Measurements from ENCODE around the gene TSPEAR. TPM values are rescaled to one million over a fixed set of nuclear protein-coding genes. Genes with fewer than 3 reads are reported as not detected.
"Not testable (repeated sequence)": the region's sequence is repeated elsewhere in the genome, so short reads cannot be mapped to it uniquely, and the experiment has no call there.

The TSPEAR gene
- total and polyA plus RNA-seq, 10 donors, result 0.02 to 0.22 (median 0.03) TPM; not detected in 7

- Histone ChIP-seq H3K9me3 (no peaks in the 10 kb centered on the region), H3K36me3 (no peaks in the 10 kb centered on the region), H3K4me3 (no peak overlapping the region), H3K27me3 (replicated peaks in 1 of 7) (peaks cover 0 to 30% (median 0%) of the 10 kb centered on the region in 7 donors), H3K27ac (no peak overlapping the region), H3K4me1 (peaks cover 0 to 42% (median 20%) of the 10 kb centered on the region in 6 donors)
- intact Hi-C loops (cut with DNase I; ENCODE audit: low total_unique reads), result no loop called here
- TF ChIP-seq POLR2AphosphoS5 (IDR thresholded peaks at IDR 0.05) (no peak), POLR2A (IDR thresholded peaks at IDR 0.05) (no peak)
- TF ChIP-seq, protein P1, sequence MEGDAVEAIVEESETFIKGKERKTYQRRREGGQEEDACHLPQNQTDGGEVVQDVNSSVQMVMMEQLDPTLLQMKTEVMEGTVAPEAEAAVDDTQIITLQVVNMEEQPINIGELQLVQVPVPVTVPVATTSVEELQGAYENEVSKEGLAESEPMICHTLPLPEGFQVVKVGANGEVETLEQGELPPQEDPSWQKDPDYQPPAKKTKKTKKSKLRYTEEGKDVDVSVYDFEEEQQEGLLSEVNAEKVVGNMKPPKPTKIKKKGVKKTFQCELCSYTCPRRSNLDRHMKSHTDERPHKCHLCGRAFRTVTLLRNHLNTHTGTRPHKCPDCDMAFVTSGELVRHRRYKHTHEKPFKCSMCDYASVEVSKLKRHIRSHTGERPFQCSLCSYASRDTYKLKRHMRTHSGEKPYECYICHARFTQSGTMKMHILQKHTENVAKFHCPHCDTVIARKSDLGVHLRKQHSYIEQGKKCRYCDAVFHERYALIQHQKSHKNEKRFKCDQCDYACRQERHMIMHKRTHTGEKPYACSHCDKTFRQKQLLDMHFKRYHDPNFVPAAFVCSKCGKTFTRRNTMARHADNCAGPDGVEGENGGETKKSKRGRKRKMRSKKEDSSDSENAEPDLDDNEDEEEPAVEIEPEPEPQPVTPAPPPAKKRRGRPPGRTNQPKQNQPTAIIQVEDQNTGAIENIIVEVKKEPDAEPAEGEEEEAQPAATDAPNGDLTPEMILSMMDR (IDR thresholded peaks at IDR 0.05 in 8 of 11, conservative IDR thresholded peaks at IDR 0.05 in 3 of 11), result no peak
- no peak for DNase-seq
- 79 to 83% (median 81%) methylated on average over 37 to 44 of the region's 44 CpGs for WGBS, 5 donors
Observed at GRCh38 chr21:44506279-44507255, 204.8 kb downstream of the TSPEAR start.

DNA sequence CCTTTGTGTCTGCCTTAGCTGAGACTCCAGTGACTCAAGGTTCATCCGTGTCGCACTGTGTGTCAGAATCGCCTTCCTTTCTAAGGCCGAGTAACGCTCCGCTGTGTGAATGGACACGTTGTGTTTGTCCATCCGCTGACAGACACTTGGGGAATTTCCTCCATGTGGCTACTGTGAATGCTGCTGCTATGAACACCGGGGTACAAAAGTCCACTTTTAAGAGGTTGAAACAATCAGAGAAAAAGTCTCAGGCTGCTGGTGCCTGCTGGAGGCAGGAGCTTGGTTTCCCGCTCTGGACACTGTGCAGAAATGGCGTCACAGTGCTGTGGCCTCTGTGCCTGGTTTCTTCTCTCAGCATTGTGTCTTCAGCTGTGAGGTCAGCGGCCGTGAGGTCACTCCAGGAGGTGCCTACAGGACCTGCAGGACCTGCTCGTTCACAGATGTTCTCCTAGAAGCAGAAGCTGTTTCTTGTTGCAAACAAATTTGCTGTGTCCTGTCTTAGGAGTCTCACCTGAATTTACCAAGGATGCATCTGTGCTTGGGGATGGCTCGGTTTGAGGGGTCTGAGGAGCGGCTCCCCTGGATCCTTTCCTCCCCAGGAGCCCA lies 205.6 kb downstream of the TSPEAR start:
- DNase-seq, result no peak

GRCh38 chr21:44503901-44504399 lies 207.4 kb downstream of the TSPEAR start:
- Histone ChIP-seq H3K4me3 (no peak overlapping the region), H3K36me3 (no peaks in the 10 kb centered on the region), H3K27me3 (replicated peaks in 1 of 7) (peaks cover 0 to 28% (median 0%) of the 10 kb centered on the region in 7 donors), H3K4me1 (peaks cover 0 to 25% (median 8%) of the 10 kb centered on the region in 6 donors), H3K9me3 (no peaks in the 10 kb centered on the region), H3K27ac (peak overlapping the region; percentile 54 to 82 (median 64))
- DNase-seq, result peak; percentile 74
- WGBS, 5 donors, result 15 to 41% (median 18%) methylated on average over 19 to 20 of the region's 20 CpGs
- intact Hi-C loops (cut with DNase I; ENCODE audit: low total_unique reads), result no loop called here
- TF ChIP-seq POLR2AphosphoS5 (IDR thresholded peaks at IDR 0.05) (no peak), POLR2A (IDR thresholded peaks at IDR 0.05) (no peak)
- TF ChIP-seq, protein P1 (IDR thresholded peaks at IDR 0.05 in 8 of 11, conservative IDR thresholded peaks at IDR 0.05 in 3 of 11), result no peak

More for the DNA sequence above, 205.6 kb downstream of the TSPEAR start:
- no peaks in the 10 kb centered on the region for H3K9me3 ChIP-seq
- peaks cover 0 to 29% (median 0%) of the 10 kb centered on the region in 7 donors for H3K27me3 ChIP-seq (replicated peaks in 1 of 7)
- H3K36me3 ChIP-seq, result no peaks in the 10 kb centered on the region
- 82 to 93% (median 84%) methylated on average over 13 to 16 of the region's 16 CpGs for WGBS, 5 donors
- H3K4me3 ChIP-seq, result no peak overlapping the region
- H3K27ac ChIP-seq, result no peak overlapping the region
- intact Hi-C loops (cut with DNase I; ENCODE audit: low total_unique reads), result no loop called here
- TF ChIP-seq POLR2A (IDR thresholded peaks at IDR 0.05), result no peak
- TF ChIP-seq, protein P1 (IDR thresholded peaks at IDR 0.05 in 8 of 11, conservative IDR thresholded peaks at IDR 0.05 in 3 of 11), result no peak
- TF ChIP-seq POLR2AphosphoS5 (IDR thresholded peaks at IDR 0.05), result no peak
- H3K4me1 ChIP-seq, result peaks cover 0 to 36% (median 17%) of the 10 kb centered on the region in 6 donors

DNA sequence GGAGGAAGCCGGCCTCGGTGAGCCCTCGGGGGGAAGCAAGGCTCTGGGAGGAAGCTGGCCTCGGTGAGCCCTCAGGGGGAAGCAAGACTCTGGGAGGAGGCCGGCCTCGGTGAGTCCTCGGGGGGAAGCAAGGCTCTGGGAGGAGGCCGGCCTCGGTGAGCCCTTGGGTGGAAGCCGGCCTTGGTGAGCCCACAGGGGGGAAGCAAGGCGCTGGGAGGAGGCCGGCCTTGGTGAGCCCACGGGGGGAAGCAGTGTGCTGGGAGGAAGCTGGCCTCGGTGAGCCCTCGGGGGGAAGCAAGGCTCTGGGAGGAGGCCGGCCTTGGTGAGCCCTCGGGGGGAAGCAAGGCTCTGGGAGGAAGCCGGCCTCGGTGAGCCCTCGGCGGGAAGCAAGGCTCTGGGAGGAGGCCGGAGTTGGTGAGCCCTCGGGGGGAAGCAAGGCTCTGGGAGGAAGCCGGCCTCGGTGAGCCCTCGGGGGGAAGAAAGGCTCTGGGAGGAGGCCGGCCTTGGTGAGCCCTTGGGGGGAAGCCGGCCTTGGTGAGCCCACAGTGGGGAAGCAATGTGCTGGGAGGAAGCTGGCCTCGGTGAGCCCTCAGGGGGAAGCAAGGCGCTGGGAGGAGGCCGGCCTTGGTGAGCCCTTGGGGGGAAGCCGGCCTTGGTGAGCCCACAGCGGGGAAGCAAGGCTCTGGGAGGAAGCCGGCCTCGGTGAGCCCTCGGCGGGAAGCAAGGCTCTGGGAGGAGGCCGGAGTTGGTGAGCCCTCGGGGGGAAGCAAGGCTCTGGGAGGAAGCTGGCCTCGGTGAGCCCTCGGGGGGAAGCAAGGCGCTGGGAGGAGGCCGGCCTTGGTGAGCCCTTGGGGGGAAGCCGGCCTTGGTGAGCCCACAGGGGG lies 208.1 kb downstream of the TSPEAR start:
- H3K9me3 ChIP-seq; H3K36me3 ChIP-seq; intact Hi-C loops (cut with DNase I; ENCODE audit: low total_unique reads); DNase-seq; H3K4me3 ChIP-seq: not testable (repeated sequence)
- Histone ChIP-seq H3K27me3 (replicated peaks in 1 of 7) (peaks cover 0 to 28% (median 0%) of the 10 kb centered on the region in 7 donors), H3K27ac (peak overlapping the region; percentile 54 to 82 (median 64)), H3K4me1 (peaks cover 0 to 30% (median 8%) of the 10 kb centered on the region in 6 donors)
- WGBS, 5 donors, result 50 to 55% (median 50%) methylated on average over 42 to 44 of the region's 44 CpGs

All from spleen (tissue), 11 donors.